22Rv1 (cell line): ENCODE results near the gene TCEA2.

Experiments used
- ZFX ChIP-seq: fragments of 450-650 bp; IDR thresholded peaks from 2 replicates; pipeline ENCODE4 v1.6.1; 2017; ENCODE audit warnings: antibody characterized with exemption, borderline replicate concordance
- TF ChIP-seq, protein P1 (sequence below): fragments of 450-650 bp; IDR thresholded peaks from 2 replicates; pipeline ENCODE4 v1.5.1; 2017; ENCODE audit warnings: mild to moderate bottlenecking

DNA sequence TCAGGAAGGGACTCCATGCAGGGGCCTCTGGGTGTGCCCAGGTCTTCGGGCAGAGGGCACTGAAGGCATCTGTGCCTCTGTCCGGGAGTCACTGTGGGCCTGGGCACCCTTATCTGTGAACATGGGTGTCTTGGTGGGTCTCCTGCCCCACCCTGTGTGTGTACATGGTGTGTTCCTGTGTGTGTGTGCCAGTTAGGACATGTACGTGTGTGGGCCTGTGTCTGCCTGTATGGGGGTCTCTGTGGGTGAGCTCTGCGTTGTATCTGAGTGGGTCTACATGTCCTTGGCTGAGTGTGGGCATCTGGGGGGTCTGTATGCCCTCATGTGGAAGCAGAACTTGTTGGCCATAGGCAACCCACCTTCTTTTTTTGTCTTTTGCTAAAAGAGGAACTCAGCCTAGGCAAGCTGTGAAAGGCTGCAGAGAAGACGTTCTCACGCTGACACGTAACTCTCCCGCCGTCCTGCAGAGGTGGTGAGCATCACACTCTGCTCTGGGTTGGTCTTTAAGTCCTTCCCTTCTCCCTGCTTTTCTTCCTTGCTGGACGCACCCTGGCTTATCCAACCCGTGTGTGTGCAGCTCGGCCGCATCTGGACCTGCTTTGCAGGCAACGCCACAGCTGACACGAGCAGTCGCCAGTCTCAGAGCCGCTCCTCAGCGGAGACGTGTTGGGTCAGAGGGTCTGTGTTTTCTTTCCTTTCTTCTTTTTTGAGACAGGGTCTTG is 44.9 kb downstream of the TCEA2 start:
- TF ChIP-seq, protein P1, sequence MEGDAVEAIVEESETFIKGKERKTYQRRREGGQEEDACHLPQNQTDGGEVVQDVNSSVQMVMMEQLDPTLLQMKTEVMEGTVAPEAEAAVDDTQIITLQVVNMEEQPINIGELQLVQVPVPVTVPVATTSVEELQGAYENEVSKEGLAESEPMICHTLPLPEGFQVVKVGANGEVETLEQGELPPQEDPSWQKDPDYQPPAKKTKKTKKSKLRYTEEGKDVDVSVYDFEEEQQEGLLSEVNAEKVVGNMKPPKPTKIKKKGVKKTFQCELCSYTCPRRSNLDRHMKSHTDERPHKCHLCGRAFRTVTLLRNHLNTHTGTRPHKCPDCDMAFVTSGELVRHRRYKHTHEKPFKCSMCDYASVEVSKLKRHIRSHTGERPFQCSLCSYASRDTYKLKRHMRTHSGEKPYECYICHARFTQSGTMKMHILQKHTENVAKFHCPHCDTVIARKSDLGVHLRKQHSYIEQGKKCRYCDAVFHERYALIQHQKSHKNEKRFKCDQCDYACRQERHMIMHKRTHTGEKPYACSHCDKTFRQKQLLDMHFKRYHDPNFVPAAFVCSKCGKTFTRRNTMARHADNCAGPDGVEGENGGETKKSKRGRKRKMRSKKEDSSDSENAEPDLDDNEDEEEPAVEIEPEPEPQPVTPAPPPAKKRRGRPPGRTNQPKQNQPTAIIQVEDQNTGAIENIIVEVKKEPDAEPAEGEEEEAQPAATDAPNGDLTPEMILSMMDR = no peak
- no peak for TF ChIP-seq ZFX
